ENCODE results near the gene GAB2. TPM values are rescaled to one million over a fixed set of nuclear protein-coding genes. Genes with fewer than 3 reads are reported as not detected.

Gene GAB2
- total RNA-seq, 4 donors from 2014 or later, result 18.0 to 42.4 (median 26.0) TPM

DNA sequence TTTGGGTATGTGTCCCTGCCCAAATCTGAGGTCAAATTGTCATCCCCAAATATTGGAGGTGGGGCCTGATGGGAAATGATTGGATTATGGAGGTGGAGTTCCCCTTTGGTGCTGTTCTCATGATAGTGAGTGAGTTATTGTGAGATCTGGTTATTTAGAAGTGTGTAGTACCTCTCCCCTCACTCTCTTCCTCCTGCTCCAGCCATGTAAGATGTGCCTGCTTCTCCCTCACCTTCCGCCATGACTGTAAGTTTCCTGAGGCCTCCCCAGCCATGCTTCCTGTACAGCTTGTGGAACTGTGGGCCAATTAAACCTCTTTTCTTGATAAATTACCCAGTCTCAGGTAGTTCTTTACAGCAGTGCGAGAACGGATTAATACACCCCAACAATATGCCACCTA, 9.0 kb downstream of the GAB2 start:
- TF ChIP-seq EP300 (IDR thresholded peaks at IDR 0.05), result no peak
- intact Hi-C loops (cut with DNase I), result no loop called here
- 98% methylated on average over 3 of the region's 3 CpGs for WGBS

DNA sequence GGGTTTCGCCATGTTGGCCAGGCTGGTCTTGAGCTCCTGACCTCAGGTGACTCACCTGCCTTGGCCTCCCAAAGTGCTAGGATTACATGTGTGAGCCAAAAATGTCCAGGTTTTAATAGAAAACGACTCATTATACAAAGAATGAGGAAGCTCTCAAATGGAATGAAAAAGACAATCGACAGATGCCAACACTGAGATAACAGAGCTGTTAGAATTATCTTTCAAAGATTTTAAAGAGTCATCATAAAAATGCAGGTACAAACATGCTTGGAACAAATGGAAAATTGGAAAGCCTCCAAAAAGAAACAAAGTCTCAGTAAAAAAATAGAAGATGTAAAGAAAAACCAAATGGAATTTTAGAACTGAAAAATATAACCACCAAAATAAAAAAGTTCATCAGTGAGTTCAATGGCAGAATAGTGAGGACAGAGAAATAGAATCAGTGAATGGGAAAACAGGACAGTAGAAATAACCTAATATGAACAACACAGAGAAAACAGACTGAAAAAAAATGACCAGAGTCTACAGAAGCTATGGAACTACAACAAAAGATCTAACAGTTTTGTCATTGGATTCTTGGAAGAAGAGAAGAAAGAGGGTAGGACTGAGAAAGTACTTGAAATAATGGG, 10.9 kb downstream of the GAB2 start:
- TF ChIP-seq, protein P1, sequence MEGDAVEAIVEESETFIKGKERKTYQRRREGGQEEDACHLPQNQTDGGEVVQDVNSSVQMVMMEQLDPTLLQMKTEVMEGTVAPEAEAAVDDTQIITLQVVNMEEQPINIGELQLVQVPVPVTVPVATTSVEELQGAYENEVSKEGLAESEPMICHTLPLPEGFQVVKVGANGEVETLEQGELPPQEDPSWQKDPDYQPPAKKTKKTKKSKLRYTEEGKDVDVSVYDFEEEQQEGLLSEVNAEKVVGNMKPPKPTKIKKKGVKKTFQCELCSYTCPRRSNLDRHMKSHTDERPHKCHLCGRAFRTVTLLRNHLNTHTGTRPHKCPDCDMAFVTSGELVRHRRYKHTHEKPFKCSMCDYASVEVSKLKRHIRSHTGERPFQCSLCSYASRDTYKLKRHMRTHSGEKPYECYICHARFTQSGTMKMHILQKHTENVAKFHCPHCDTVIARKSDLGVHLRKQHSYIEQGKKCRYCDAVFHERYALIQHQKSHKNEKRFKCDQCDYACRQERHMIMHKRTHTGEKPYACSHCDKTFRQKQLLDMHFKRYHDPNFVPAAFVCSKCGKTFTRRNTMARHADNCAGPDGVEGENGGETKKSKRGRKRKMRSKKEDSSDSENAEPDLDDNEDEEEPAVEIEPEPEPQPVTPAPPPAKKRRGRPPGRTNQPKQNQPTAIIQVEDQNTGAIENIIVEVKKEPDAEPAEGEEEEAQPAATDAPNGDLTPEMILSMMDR (IDR thresholded peaks at IDR 0.05), result no peak
- no peak for TF ChIP-seq EP300 (IDR thresholded peaks at IDR 0.05)
- no peak for TF ChIP-seq POLR2A (IDR thresholded peaks at IDR 0.05; ENCODE audit: low read depth)
- no peak for TF ChIP-seq POLR2AphosphoS5 (IDR thresholded peaks at IDR 0.05)
- Histone ChIP-seq H3K4me1 (peaks cover 0 to 10% (median 2%) of the 10 kb centered on the region in 4 donors), H3K9me3 (peaks cover 0 to 13% (median 6%) of the 10 kb centered on the region in 4 donors), H3K27me3 (no peaks in the 10 kb centered on the region), H3K36me3 (peaks cover 0 to 5% (median 0%) of the 10 kb centered on the region in 4 donors), H3K27ac (replicated peaks in 1 of 4) (no peak overlapping the region), H3K4me3 (no peak overlapping the region)
- intact Hi-C loops (cut with DNase I), result no loop called here
- DNase-seq (ENCODE audit: extremely low spot score), result no peak
- WGBS, result 90% methylated on average over 3 of the region's 3 CpGs

More for the DNA sequence above, 9.0 kb downstream of the GAB2 start:
- H3K36me3 ChIP-seq, result peaks cover 0 to 5% (median 0%) of the 10 kb centered on the region in 4 donors
- DNase-seq (ENCODE audit: extremely low spot score), result no peak
- H3K27me3 ChIP-seq, result no peaks in the 10 kb centered on the region
- no peak overlapping the region for H3K4me3 ChIP-seq
- peaks cover 0 to 13% (median 6%) of the 10 kb centered on the region in 4 donors for H3K9me3 ChIP-seq
- peaks cover 0 to 7% (median 0%) of the 10 kb centered on the region in 4 donors for H3K4me1 ChIP-seq
- no peak overlapping the region for H3K27ac ChIP-seq (replicated peaks in 1 of 4)

DNA sequence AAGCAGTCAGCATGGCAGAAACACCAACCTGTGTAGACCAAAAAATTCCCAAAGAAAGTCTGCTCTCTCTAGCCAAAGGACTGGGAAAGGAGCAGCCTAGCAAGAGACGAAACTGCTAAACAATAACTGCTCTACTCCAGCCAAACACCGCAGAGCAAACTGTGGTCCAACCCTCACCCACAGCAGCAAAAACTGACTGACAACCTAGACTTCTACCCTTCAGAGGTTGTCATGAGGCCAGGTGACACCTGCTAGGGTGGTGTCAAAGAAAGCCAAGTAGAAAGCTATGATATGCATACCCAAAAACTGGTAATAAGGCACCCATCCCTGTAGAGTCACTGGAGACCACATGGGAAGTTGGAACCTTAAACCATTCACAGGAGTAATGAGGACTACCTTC, 11.8 kb downstream of the GAB2 start:
- 50% methylated on average over 2 of the region's 2 CpGs for WGBS
- Histone ChIP-seq H3K9me3 (peaks cover 0 to 13% (median 6%) of the 10 kb centered on the region in 4 donors), H3K36me3 (peaks cover 0 to 5% (median 0%) of the 10 kb centered on the region in 4 donors), H3K4me3 (no peak overlapping the region), H3K27ac (replicated peaks in 1 of 4) (no peak overlapping the region), H3K27me3 (no peaks in the 10 kb centered on the region), H3K4me1 (peaks cover 0 to 10% (median 2%) of the 10 kb centered on the region in 4 donors)
- intact Hi-C loops (cut with DNase I), result no loop called here
- no peak for DNase-seq (ENCODE audit: extremely low spot score)
- TF ChIP-seq POLR2AphosphoS5 (IDR thresholded peaks at IDR 0.05) (no peak), POLR2A (IDR thresholded peaks at IDR 0.05; ENCODE audit: low read depth) (no peak), EP300 (IDR thresholded peaks at IDR 0.05) (no peak)
- TF ChIP-seq, protein P1 (IDR thresholded peaks at IDR 0.05), result no peak

DNA sequence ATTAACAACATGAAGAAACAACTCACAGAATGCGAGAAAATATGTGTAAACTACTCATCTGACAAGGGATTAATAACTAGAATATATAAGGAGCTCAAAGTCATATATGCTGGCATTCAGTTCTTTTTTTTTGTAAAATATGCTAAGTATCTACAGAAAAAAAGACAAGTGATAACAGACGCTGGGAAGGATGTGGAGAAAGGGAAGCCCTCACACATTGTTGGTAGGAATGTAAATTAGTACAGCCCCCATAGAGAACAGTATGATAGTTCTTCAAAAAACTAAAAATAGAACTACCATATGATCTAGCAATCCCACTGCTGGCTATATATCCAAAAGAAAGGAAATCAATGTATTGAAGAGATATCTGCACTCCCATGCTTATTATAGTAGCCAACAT, 13.8 kb downstream of the GAB2 start:
- Histone ChIP-seq H3K36me3 (no peaks in the 10 kb centered on the region), H3K27me3 (no peaks in the 10 kb centered on the region), H3K4me3 (no peak overlapping the region), H3K9me3 (no peaks in the 10 kb centered on the region), H3K27ac (replicated peaks in 1 of 4) (no peak overlapping the region), H3K4me1 (peaks cover 6 to 17% (median 12%) of the 10 kb centered on the region in 4 donors)
- intact Hi-C loops (cut with DNase I), result no loop called here
- TF ChIP-seq, protein P1 (IDR thresholded peaks at IDR 0.05), result no peak
- TF ChIP-seq POLR2AphosphoS5 (IDR thresholded peaks at IDR 0.05) (no peak), EP300 (IDR thresholded peaks at IDR 0.05) (no peak), POLR2A (IDR thresholded peaks at IDR 0.05; ENCODE audit: low read depth) (no peak)
- no peak for DNase-seq (ENCODE audit: extremely low spot score)
- WGBS, result 77% methylated on average over 2 of the region's 2 CpGs

DNA sequence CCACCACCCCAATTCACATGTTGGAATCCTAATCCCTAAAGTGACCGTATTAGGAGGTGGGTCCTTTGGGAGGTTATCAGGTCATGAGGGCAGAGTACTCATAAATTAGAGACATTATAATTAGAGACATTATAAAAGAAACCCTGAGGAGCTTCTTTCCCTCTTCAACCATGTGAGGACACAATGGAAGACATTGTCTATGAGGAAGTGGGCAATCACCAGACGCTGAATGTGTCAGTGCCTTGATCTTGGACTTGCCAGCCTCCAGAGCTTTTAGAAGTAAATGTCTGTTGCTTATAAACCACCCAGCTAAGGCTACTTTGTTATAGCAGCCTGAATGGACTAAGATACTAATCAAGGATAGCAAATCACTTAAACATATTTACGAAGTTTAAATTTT, 14.8 kb downstream of the GAB2 start:
- Histone ChIP-seq H3K9me3 (no peaks in the 10 kb centered on the region), H3K36me3 (no peaks in the 10 kb centered on the region), H3K27ac (replicated peaks in 1 of 4) (no peak overlapping the region), H3K4me1 (peaks cover 6 to 17% (median 13%) of the 10 kb centered on the region in 4 donors), H3K27me3 (no peaks in the 10 kb centered on the region), H3K4me3 (no peak overlapping the region)
- TF ChIP-seq, protein P1 (IDR thresholded peaks at IDR 0.05), result no peak
- no peak for TF ChIP-seq EP300 (IDR thresholded peaks at IDR 0.05)
- WGBS, result 92% methylated on average over 3 of the region's 3 CpGs
- intact Hi-C loops (cut with DNase I), result no loop called here
- no peak for DNase-seq (ENCODE audit: extremely low spot score)
